Activated effector memory CD4-positive, alpha-beta T cell treated with anti-CD3 and anti-CD28 coated beads, Interleukin-2, amount 50 U/mL, for 16 hours (primary cell): ENCODE results near the gene RPUSD2.
A peak's percentile ranks its signal among the peaks of the same experiment; 100 is the strongest.

Experiments
- DNase-seq: peaks from one replicate; pipeline ENCODE4 v3.0.0-alpha.2; 2020

Gene RPUSD2, protein sequence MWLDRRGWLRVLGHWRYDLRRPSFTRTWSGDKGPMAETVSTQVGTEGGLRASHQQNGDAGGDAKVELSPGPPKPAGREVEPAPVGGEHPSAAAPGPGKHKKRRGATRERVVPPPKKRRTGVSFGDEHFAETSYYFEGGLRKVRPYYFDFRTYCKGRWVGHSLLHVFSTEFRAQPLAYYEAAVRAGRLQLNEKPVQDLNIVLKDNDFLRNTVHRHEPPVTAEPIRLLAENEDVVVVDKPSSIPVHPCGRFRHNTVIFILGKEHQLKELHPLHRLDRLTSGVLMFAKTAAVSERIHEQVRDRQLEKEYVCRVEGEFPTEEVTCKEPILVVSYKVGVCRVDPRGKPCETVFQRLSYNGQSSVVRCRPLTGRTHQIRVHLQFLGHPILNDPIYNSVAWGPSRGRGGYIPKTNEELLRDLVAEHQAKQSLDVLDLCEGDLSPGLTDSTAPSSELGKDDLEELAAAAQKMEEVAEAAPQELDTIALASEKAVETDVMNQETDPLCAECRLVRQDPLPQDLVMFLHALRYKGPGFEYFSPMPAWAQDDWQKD

DNA sequence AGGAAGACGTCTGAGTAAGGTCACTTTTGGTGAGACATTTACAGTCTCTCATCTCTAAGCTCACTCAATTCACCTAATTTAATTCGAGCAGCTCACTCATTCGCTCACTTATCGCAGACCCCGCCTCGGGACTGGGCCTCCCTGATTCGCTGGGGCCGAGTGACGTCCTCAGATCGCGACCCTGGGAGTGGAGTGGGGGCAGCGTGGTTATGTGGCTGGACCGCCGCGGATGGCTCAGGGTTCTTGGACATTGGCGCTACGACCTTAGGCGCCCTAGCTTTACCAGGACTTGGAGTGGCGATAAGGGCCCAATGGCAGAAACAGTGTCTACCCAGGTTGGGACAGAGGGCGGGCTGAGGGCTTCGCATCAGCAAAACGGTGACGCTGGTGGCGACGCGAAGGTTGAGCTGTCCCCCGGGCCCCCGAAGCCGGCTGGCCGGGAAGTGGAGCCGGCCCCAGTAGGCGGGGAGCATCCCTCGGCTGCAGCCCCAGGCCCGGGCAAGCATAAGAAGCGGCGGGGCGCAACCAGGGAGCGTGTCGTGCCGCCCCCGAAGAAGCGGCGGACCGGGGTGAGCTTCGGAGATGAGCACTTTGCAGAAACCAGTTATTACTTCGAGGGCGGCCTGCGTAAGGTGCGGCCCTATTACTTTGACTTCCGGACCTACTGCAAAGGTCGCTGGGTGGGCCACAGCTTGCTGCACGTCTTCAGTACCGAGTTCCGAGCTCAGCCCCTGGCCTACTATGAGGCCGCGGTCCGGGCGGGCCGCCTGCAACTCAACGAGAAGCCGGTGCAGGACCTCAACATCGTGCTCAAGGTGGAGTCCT, at the start of gene RPUSD2:
Gene RPUSD2, plus strand, starts transcription at position 171 of the 825 bp plus-strand sequence. Its CDS starts 39 bp downstream, at position 210.
- DNase-seq: peak; percentile 97

DNA sequence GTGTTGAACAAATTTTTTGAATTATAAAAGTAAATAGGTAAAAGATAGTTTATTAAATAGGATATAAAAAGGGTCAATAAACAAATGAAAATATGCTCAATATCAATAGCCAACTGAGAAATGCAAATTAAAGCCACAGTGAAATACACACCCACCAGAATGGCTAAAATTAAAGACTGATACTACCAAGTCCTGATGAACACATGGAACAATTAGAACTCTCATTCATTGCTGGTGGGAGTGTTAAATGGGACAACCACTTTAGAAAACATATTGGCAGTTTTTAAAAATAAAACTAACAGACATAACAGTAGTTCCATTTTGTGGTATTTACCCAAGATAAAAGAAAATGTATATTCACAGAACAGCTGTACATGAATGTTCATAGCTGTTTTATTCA, 45.5 kb upstream of the RPUSD2 start:
- DNase-seq: no peak

DNA sequence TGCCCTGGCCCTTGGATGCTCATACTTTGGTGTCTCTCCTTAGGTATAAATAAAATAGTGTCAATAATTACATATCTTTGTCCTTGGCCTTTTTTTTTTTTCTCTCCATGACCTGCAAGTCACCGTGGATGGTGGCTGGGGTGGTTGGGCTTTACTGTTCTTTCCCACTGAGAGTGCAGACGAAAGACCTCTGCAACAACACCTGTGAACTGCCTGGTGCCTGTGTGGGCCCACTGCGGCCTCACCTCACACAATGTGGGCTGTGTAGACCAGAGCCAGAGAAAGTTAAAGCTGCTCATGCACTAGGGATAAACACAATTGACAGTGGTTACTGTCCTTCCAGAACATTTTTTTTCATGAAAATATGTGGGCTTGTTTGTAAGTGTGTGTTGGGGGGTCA, 43.2 kb upstream of the RPUSD2 start:
- no peak for DNase-seq

DNA sequence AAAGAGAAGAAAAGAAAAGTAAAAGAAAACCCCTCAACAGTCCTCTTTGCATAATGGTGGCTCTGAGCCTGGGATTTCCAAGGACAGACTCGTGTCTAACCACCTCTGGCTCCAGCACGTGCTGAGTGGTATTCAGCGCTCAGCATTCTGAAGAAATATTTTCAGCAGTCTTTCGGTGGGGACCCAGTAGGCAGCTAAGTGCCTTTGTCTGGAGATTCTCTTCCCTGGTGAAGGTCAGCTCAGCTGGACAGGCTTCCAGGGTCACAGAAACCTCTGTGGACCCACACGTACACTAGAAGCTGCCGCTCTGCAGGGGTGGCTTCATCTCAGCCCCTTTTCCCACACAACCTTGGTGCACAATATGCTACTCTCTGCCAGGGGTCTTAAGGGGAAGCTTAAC, 40.3 kb upstream of the RPUSD2 start:
- DNase-seq: no peak

DNA sequence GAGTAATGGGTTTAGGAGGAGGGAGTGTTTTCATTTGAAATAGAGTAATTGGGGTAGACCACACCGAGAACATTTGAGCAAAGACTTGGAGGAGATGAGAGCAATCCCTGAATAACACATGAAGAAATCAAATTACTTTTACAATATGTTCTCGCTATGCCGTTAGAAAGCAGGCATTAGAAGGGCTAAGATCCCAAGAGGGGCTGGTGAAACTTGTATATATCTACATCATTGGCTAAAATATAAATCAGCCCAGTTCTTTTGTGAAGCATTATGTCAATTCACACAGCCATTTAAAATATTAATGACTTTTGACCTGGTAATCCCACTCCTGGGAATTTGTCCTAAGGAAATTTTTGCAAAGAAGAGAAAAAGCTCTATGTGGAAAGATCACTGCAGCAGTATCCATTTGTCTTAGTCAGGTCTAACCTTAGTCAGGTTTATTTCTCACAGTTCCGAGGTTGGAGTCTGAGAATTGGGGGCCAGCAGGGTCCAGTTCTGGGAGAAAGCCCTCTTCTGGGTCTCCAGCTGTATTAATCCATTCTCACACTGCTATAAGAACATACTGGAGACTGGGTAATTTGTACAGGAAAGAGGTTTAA, 35.2 kb upstream of the RPUSD2 start:
- DNase-seq: no peak

DNA sequence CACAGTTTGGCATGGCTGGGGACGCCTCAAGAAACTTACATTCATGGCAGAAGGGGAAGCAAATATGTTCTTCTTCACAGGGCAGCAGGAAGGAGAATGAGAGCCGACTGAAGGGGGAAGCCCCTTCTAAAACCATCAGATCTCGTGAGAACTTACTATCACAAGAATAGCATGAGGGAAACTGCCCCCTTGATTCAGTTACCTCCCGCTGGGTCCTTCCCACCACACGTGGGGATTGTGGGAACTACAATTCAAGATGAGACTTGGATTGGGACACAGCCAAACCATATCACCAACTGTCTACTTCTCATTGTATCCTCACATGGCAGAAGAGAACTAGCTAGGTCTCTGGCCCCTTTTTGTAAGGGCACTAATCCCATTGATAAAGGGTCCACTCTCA, 34.7 kb upstream of the RPUSD2 start:
- DNase-seq: no peak

DNA sequence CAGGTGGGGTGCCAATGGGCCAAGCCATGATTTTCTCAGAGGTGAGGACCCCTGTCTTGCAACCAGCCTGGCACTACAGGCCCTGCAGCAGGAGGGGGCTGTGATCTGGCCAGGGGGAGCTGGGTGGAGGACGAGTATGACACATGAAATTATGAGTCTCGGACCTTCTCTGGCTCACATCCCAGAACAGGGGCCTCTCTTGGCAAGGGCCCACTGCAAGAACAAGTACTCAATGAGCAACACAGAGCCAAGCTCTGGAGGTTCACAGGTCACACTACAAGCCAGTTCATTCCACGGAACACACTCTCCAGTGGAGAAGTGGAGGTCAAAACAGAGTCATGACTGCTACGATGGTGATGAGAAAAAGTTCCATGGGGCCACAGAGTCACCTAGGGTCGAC, 32.6 kb upstream of the RPUSD2 start:
- DNase-seq: no peak

DNA sequence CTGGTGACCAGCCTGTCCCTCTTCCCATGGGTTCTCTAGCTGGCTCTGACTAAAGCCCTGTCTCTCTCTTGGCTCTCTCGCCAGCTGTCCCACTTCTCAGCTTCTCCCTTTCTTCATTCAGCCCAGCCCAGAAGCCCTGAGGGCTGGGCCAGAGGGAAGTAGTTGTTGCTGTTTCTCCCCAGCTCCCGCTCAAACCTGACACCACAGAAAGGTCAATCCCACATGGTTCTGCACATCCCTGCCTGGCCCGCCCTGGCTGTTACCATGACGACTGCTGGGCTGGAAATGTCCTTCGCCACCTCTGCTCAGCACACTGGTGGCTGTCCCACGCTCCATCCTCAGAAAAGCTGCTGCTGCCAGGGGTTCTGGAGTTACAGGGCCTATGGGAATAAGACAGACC, 30.1 kb upstream of the RPUSD2 start:
- DNase-seq: no peak

DNA sequence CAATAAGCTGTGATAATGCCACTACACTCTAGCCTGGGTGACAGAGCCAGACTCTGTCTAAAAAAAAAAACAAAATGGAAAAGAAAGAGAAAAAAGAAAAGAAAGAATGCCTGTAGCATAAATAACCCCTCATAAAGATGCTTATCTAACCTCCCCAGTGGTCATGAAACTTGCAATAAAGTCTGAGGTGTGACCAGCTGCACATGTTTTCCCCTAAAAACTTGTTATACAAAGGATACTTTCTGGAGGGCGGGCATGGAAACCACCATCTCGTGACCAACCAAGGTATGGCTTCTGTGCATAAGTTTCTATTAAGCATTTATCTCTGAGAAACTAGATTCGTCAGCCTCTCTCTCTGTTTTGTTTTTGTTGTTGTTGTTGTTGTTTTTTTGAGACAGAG, 26.0 kb upstream of the RPUSD2 start:
- DNase-seq: no peak

DNA sequence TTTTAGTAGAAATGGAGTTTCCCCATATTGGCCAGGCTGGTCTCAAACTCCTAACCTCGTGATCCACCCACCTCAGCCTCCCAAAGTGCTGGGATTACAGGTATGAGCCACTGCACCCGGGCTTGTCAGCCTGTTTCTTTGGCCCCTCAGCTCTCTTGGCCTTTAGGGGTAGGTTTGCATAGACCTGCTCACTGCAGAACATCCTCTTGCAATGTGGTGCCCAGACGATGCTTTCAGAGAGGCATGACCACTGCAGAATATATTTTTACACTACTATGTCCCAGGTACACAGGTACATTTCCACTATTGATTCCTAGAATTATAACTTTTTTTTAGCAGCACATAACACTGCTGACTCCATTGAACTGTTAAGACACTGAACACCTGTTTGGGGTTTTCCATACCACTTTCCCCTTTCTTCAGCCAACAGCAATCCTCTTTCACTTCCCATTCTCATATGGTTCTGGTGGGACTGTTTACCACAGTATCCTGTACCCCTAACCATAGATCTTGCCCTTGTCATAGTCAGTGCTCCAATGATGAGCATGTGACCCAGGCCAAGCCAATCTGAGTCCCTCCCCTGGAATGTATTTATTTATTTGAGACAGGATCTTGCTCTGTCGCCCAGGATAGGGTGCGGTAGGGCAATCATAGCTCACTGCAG, 25.3 kb upstream of the RPUSD2 start:
- no peak for DNase-seq

DNA sequence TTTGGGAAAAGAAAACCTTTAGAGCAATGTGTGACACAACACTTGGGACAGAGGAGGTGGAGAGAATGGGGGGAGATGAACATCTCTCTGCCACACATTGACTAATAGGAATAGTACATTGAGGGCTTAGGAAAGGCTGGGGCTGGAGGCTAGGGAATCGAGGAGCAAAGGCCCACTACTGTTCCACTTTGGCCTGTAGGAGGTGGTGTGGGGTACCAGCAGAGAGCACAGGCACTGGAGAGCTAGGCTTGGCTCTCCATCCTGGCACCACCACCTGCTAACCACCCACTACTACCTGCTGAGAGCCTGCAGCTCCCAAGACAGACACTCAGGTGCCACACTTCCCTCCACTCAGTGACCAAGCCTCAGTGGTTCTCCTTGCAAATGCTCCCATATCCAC, 23.6 kb upstream of the RPUSD2 start:
- no peak for DNase-seq

DNA sequence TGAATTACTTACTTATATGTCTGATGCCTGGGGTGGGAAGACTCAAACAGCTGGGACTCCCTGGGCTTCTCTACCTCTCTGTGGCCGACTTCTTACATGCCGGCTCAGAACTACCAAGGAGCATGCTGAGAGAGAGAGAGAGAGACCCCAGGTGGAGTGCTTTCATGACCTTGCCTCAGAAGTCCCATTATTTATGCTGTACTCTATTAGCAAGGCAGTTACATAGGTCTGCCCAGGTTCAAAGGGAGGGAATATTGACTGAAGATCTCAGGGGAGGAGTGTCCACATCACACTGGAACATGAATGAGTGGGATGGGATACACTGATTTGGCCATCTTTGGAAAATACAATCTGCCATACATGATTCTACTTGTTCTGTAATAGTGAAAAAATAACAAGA, 20.5 kb upstream of the RPUSD2 start:
- DNase-seq: no peak

DNA sequence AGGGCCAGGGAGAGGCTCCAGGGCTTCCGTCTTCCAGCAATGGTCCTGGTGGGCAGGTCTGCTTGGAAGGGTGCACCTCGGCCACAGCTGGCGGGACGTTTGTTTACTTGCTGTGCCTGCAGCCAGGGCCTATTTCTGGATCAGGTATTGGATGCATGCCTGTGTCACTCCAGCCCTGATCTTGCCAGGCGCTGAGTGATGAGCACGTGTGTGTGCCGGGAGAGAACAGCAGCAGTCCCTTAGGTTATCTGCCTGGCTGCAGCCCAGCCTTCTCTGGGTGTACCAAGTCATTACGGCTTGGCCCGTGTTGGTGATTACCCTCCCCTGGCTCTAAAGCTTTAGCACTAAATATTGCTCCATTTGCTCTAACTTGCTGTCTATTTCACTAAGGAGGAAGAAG, 19.2 kb upstream of the RPUSD2 start:
- DNase-seq: no peak

DNA sequence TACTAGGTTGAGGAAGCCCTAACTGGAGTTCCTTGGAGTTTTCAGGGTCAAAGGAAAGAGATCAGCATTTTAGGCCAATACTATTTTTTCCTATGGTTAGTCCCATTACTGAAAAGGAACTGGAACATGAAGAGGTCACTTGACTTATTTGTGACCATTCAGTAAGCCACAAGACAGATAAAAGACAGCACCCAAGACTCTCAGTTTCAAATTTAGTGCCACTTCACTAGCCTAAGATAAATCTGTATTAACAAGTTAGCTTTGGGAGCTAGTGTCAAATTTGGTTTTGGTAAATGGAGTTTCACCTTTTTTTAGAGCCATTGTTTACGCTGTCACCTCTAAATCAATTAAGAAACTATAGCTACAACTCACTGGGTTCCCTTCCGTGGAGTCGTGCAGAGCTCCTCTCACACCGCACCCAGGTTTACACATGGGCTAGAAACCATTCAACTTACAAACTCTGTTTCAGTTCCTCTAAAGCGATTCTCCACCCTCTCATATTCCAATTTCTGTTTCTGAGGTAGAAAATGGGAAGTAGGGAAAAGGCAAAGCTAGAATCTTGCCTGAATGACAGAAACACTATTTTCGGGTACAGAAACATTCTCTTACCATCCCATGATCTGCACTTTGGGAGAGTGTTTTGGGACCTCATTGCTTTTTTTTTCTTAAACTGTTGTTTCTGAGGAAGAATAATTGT, 18.6 kb upstream of the RPUSD2 start:
- no peak for DNase-seq

DNA sequence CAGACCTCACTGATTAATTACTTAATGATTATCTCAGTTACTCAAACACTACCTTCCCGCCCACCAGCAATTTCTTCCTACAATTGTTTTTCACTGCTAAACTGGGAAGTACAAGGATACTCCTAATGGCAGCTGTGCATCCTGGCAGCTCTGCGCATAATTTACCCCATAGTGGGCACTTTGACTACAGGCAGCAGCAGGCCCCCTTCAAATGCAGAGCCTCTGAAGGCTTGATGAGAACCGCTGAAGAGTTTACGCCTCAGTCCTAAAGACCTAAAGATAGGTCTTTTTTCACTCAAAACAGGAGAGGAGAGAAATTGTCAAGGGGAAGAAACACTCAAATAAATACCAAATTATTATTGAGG, 15.0 kb upstream of the RPUSD2 start:
- DNase-seq: no peak

DNA sequence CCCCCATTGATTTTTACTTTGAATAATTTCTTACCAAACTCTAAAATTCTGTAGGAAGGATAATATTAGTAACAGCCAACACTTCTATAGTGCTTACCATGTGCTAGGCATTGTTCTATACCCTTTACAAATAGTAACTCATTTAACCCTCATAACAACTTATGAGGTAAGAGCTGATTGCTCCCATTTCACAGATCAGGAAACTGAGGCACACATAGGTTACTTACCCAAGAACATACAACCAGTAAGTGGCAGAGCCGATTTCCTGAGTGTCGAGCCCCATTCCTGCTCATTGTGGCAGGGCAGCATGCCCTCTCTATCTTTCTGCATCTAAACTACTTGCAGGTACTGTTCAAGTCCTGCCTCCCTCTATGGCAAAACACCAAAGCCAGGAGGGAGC, 13.2 kb upstream of the RPUSD2 start:
- no peak for DNase-seq

DNA sequence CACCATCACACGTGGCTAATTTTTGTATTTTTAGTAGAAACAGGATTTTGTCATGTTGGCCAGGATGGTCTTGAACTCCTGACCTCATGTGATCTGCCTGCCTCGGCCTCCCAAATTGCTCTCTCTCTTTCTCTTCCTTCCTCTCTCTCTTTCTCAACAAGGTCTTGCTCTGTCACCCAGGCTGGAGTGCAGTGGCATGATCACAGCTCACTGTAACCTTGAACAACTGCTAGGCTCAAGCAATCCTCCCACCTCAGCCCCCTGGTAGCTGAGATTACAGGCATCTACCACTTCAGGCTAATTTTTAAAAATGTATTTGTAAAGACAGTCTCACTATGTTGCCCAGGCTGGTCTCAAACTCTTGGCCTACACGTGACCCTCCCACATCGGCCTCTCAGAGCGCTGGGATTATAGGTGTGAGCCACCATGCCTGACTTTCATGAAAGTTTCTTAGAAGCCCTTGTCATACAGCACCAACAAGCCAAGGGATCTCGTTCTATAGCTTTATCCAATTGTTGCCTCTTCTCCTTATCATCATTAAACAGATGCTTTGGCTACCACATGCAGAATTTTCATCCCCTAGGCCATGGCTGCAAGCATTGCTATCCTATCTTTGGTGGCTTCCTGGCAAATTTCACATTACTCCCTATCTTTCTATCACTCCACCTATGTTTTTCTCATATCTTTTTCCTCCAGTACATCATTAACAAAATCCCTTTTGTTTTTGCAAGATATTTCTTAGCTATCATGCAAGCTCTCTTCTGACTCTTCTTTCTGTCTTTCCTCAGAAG, 10.0 kb upstream of the RPUSD2 start:
- DNase-seq: no peak

DNA sequence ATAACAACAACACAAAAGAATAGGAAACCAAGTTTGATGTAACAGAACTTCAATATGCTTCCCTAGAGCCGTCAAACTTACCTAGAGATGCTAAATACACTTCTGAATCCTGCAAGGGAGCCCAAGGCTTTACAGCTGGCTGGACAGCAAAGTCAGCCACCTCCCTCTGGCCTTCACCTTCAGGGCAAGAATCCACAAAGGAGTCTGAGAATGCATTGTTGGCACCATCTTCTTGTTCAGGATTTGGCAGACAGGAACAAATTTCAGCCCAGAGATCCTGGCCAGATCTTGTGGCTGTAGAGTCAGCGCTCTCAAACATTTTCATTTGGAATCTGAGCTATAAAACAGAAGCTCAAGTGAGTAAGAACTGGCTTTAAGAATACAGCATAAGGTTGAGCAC, 6.4 kb upstream of the RPUSD2 start:
- no peak for DNase-seq

DNA sequence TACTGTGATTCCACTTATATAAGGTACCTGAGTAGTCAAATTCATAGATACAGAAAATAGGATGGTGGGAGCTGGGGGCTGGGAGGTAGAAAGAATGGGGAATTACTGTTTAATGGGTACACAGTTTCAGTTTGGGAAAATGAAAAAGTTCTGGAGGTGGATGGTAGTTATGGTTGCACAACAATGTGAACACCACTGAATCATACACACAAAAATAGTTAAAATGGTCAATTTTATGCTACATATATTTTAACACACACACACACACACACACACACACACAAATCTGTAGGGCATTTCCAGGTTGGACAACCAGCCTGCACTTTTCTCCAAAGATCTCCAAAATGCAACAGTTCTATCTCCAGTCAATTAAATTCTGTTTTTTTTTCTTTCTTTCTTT, 5.7 kb upstream of the RPUSD2 start:
- no peak for DNase-seq

DNA sequence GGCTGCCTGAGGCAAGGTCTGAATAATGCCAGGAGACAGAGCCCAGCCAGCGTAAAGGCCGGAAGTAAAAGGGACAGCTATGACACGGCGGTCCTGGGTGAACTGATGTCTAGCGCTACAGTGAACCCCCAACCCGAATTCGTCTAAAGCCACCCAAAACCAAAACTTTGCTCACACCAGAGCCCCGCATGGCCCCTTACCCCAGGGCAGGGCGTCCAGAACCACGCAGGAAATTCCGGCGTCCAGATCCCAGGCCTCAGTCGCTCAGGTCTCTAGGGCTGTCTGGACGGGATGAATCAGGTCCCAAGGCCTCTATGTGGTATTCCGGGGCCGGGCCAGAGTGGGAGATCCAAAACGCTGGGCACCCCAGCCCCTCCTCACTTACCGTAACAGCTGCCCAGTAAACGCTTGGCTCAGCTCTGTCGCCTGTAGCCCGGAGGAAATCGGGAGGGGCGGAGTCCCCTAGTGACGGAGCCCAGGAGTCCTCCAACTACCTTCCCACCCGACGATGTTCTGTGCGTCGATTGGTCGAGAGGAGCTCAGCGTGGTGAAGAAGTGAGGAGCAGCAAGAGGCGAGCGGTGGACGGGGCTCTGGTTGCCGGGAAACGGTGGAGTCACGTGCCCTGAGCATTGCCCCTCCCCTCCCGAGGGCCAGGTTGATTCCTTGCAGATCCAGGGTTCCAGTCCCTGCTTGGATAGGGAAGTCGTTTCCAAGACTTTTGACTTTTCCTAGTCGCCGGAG, 4.3 kb upstream of the RPUSD2 start, which contains the start of gene CCDC32:
Gene CCDC32, minus strand, starts transcription at position 452 of the 742 bp plus-strand sequence. CDS start 2,027 bp downstream, outside the sequence.
- peak; percentile 98 for DNase-seq
